HEK293 (cell line): Measurements from ENCODE around the gene MGA.

ENCODE experiments used
- BCL11B ChIP-seq: fragments of 450-650 bp; formaldehyde crosslinking; IDR thresholded peaks from 2 replicates; pipeline ENCODE4 v1.5.1; 2016; ENCODE audit warnings: low read depth, missing biosample characterization, missing genetic modification characterization
- SALL2 ChIP-seq: fragments of 450-650 bp; formaldehyde crosslinking; IDR thresholded peaks from 2 replicates; pipeline ENCODE4 v1.5.0; 2017; ENCODE audit warnings: missing biosample characterization, mild to moderate bottlenecking, missing genetic modification characterization, borderline replicate concordance
- SP7 ChIP-seq: fragments of 450-650 bp; formaldehyde crosslinking; IDR thresholded peaks from 2 replicates; pipeline ENCODE4 v1.5.1; 2016; ENCODE audit warnings: missing biosample characterization, missing genetic modification characterization
- ZNF10 ChIP-seq: fragments of 450-650 bp; formaldehyde crosslinking; IDR thresholded peaks from 2 replicates; pipeline ENCODE4 v1.5.1; 2017; ENCODE audit warnings: missing biosample characterization, missing genetic modification characterization
- ZNF544 ChIP-seq: fragments of 450-650 bp; formaldehyde crosslinking; IDR thresholded peaks from 2 replicates; pipeline ENCODE4 v1.5.0; 2017; ENCODE audit warnings: missing biosample characterization, missing genetic modification characterization
- ZNF558 ChIP-seq: fragments of 450-650 bp; formaldehyde crosslinking; IDR thresholded peaks from 2 replicates; pipeline ENCODE4 v1.5.1; 2016; ENCODE audit warnings: missing biosample characterization, missing genetic modification characterization
- TF ChIP-seq, protein P1 (sequence below): fragments of 450-650 bp; formaldehyde crosslinking; IDR thresholded peaks from 2 replicates; pipeline ENCODE4 v1.5.1; 2016; ENCODE audit warnings: missing biosample characterization, missing genetic modification characterization, low read depth

MGA gene

GRCh38 chr15:41822471-41822870 lies 162.3 kb downstream of the MGA start (continued):
- TF ChIP-seq, protein P1, sequence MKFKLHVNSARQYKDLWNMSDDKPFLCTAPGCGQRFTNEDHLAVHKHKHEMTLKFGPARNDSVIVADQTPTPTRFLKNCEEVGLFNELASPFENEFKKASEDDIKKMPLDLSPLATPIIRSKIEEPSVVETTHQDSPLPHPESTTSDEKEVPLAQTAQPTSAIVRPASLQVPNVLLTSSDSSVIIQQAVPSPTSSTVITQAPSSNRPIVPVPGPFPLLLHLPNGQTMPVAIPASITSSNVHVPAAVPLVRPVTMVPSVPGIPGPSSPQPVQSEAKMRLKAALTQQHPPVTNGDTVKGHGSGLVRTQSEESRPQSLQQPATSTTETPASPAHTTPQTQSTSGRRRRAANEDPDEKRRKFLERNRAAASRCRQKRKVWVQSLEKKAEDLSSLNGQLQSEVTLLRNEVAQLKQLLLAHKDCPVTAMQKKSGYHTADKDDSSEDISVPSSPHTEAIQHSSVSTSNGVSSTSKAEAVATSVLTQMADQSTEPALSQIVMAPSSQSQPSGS (tag by site-specific recombination), result no peak
- no peak for TF ChIP-seq SP7
- no peak for TF ChIP-seq SALL2
- TF ChIP-seq BCL11B (tag by site-specific recombination), result no peak
- TF ChIP-seq ZNF10 (tag by site-specific recombination), result no peak
- no peak for TF ChIP-seq ZNF558 (tag by site-specific recombination)
- no peak for TF ChIP-seq ZNF544 (tag by site-specific recombination)
